HL-60 (cell line): ENCODE measurements around the gene PCDHGA7.

Experiments
- CTCF ChIP-seq: IDR thresholded peaks from one replicate; pipeline ENCODE4 v1.5.1; 2011; ENCODE audit warnings: low read length, control low read depth, inconsistent platforms; ENCODE audit not compliant: insufficient read depth
- POLR2AphosphoS5 ChIP-seq: IDR thresholded peaks from 2 replicates; pipeline ENCODE4 v1.6.1; 2012; ENCODE audit warnings: low read depth

GRCh38 chr5:141430332-141431113, 48.0 kb downstream of the PCDHGA7 start, which contains the start of gene PCDHGA12:
- TF ChIP-seq CTCF (no peak), POLR2AphosphoS5 (no peak)
